Keratinocyte (primary cell): ENCODE results near the gene UPK1B. TPM values are rescaled to one million over a fixed set of nuclear protein-coding genes. Genes with fewer than 3 reads are reported as not detected.

ENCODE experiments used
- DNase-seq: peaks from one replicate; pipeline ENCODE4 v3.0.0-alpha.2; 2011; ENCODE audit warnings: low read depth, missing footprints, low spot score
- FAIRE-seq: peaks from 2 replicates; lab custom pipeline; 2011; peaks lifted over from hg19 to GRCh38; lab: Jason Lieb, UNC
- H2AFZ ChIP-seq: 2 replicates; pipeline ENCODE4 v1.6.0; 2012; ENCODE audit warnings: low read length, control low read depth, inconsistent platforms; ENCODE audit not compliant: control insufficient read depth
- H3K27ac ChIP-seq: 2 replicates; pipeline ENCODE4 v1.5.1; 2011; ENCODE audit warnings: low read length; ENCODE audit not compliant: control insufficient read depth, insufficient read depth
- H3K27me3 ChIP-seq: 3 replicates; pipeline ENCODE4 v1.6.0; 2011; ENCODE audit warnings: low read length; ENCODE audit not compliant: control insufficient read depth, insufficient read depth; ENCODE audit errors: extremely low read depth
- H3K36me3 ChIP-seq, 2 experiments: 2 replicates in 1 of 2; 3 replicates in 1 of 2; pipeline ENCODE4 v1.5.1; 2011; ENCODE audit warnings: low read length in 2 of 2, mild to moderate bottlenecking in 1 of 2; ENCODE audit not compliant: control insufficient read depth in 2 of 2, insufficient read depth in 2 of 2; ENCODE audit errors: extremely low read depth in 1 of 2
- H3K4me1 ChIP-seq: 3 replicates; pipeline ENCODE4 v1.5.1; 2011; ENCODE audit warnings: low read length; ENCODE audit not compliant: control insufficient read depth, insufficient read depth; ENCODE audit errors: extremely low read depth
- H3K4me2 ChIP-seq: 3 replicates; pipeline ENCODE4 v1.6.0; 2011; ENCODE audit warnings: low read depth, low read length; ENCODE audit not compliant: control insufficient read depth, insufficient read depth; ENCODE audit errors: extremely low read depth
- H3K4me3 ChIP-seq, 3 experiments: fragments of 200-600 bp in 1 of 3; sonication (generic) in 1 of 3; 2 replicates in 2 of 3; 3 replicates in 1 of 3; pipeline ENCODE4 v1.5.1; 2011 to 2016; ENCODE audit warnings: low read length in 3 of 3, mild to moderate bottlenecking in 3 of 3, control low read depth in 2 of 3, inconsistent platforms in 1 of 3, low read depth in 1 of 3, mixed read lengths in 1 of 3, mixed run types in 1 of 3, moderate library complexity in 1 of 3; ENCODE audit not compliant: control insufficient read depth in 2 of 3, insufficient read depth in 2 of 3; ENCODE audit errors: extremely low read depth in 1 of 3
- H3K79me2 ChIP-seq: 2 replicates; pipeline ENCODE4 v1.6.0; 2012; ENCODE audit warnings: low read length; ENCODE audit not compliant: control insufficient read depth, insufficient read depth
- H3K9ac ChIP-seq: 3 replicates; pipeline ENCODE4 v1.6.0; 2011; ENCODE audit warnings: low read length; ENCODE audit not compliant: control insufficient read depth, insufficient read depth; ENCODE audit errors: extremely low read depth
- H3K9me1 ChIP-seq: 3 replicates; pipeline ENCODE4 v1.6.0; 2011; ENCODE audit warnings: low read length; ENCODE audit not compliant: control insufficient read depth, insufficient read depth; ENCODE audit errors: extremely low read depth
- H3K9me3 ChIP-seq: 2 replicates; pipeline ENCODE4 v1.5.1; 2012; ENCODE audit warnings: low read depth, low read length; ENCODE audit not compliant: control insufficient read depth
- H4K20me1 ChIP-seq: 3 replicates; pipeline ENCODE4 v1.6.0; 2011; ENCODE audit warnings: low read length; ENCODE audit not compliant: control insufficient read depth, insufficient read depth; ENCODE audit errors: extremely low read depth
- CTCF ChIP-seq, 3 experiments: IDR thresholded peaks in 1 of 3; conservative IDR thresholded peaks in 1 of 3; optimal IDR thresholded peaks in 1 of 3; 2 replicates in 2 of 3; 3 replicates in 1 of 3; pipeline versions ENCODE3 to v1.5.1; 2011; ENCODE audit warnings: low read length in 3 of 3, mild to moderate bottlenecking in 3 of 3, moderate library complexity in 2 of 3, control low read depth in 1 of 3, inconsistent platforms in 1 of 3; ENCODE audit not compliant: insufficient read depth in 2 of 3; ENCODE audit errors: extremely low read depth in 1 of 3
- EZH2 ChIP-seq: IDR thresholded peaks from one replicate; pipeline ENCODE4 v1.6.1; 2012; ENCODE audit warnings: inconsistent platforms, mild to moderate bottlenecking, low read length, moderate library complexity
- dilution Hi-C: fragments of 300-500 bp; cut with MboI; formaldehyde crosslinking; loops from one replicate; pipeline ENCODE4 v1.7.0; 2020; ENCODE audit warnings: low sequenced_read_pairs; ENCODE audit not compliant: extremely low pct_ligation_motif_present
- polyA plus RNA-seq, 5 experiments: library from polyadenylated mRNA; depleted of rRNA in 3 of 5; stranded (reverse) in 3 of 5; stranded (forward) in 1 of 5; unstranded in 1 of 5; fragments of >200 nt; gene quantifications; 1 replicate in 1 of 5; 2 replicates in 3 of 5; 3 replicates in 1 of 5; pipeline versions ENCODE4 v1.2.1 to v1.2.3, GENCODE V29; 2011 to 2012; ENCODE audit warnings: missing spikeins in 2 of 5, low read depth in 1 of 5, low replicate concordance in 1 of 5

UPK1B gene
- polyA plus RNA-seq, 1 donor (not counting 4 experiments of a cell fraction or from before 2014, with no cell fraction given): 54.6 TPM

- no peak overlapping the region for H3K27ac ChIP-seq
- H3K4me3 ChIP-seq: peak overlapping the region in 2 of 3 experiments; percentile 15 to 36
- TF ChIP-seq EZH2 (no peak), CTCF (optimal IDR thresholded peaks at IDR 0.05 in 1 of 3, IDR thresholded peaks at IDR 0.05 in 1 of 3, conservative IDR thresholded peaks at IDR 0.05 in 1 of 3; ENCODE audit: extremely low read depth in 1 of 3, insufficient read depth in 2 of 3, low read length in 3 of 3) (no peak)
- DNase-seq (no peak), FAIRE-seq (no peak)
- H3K4me1 ChIP-seq: peaks cover 29% of the 10 kb centered on the region
- H2AFZ ChIP-seq: peak overlapping the region; percentile 65
- H3K79me2 ChIP-seq: no peaks in the 10 kb centered on the region
- no peak overlapping the region for H3K9ac ChIP-seq
- H3K9me1 ChIP-seq: peaks cover 2% of the 10 kb centered on the region
- H3K9me3 ChIP-seq: no peaks in the 10 kb centered on the region
- H3K4me2 ChIP-seq: peak overlapping the region; percentile 65
- dilution Hi-C loops: no loop called here
- H3K27me3 ChIP-seq: no peaks in the 10 kb centered on the region
- H4K20me1 ChIP-seq: no peaks in the 10 kb centered on the region
- H3K36me3 ChIP-seq: peaks cover 0 to 1% of the 10 kb centered on the region in 2 experiments
These were observed 31.8 kb downstream of the UPK1B start for GRCh38 chr3:119205209-119205608.

GRCh38 chr3:119205685-119206084 lies 32.3 kb downstream of the UPK1B start:
- TF ChIP-seq CTCF (optimal IDR thresholded peaks at IDR 0.05 in 1 of 3, IDR thresholded peaks at IDR 0.05 in 1 of 3, conservative IDR thresholded peaks at IDR 0.05 in 1 of 3; ENCODE audit: extremely low read depth in 1 of 3, insufficient read depth in 2 of 3, low read length in 3 of 3) (no peak), EZH2 (no peak)
- H3K9me1 ChIP-seq: peaks cover 2% of the 10 kb centered on the region
- H3K4me1 ChIP-seq: peaks cover 29% of the 10 kb centered on the region
- H3K27me3 ChIP-seq: no peaks in the 10 kb centered on the region
- FAIRE-seq: no peak
- H3K4me2 ChIP-seq: peak overlapping the region; percentile 65
- H3K9me3 ChIP-seq: no peaks in the 10 kb centered on the region
- peak overlapping the region; percentile 65 for H2AFZ ChIP-seq
- no peaks in the 10 kb centered on the region for H3K79me2 ChIP-seq
- H4K20me1 ChIP-seq: no peaks in the 10 kb centered on the region
- H3K36me3 ChIP-seq: peaks cover 0 to 4% of the 10 kb centered on the region in 2 experiments
- no peak overlapping the region for H3K9ac ChIP-seq
- H3K27ac ChIP-seq: peak overlapping the region; percentile 13
- no peak for DNase-seq
- peak overlapping the region in 2 of 3 experiments; percentile 15 to 36 for H3K4me3 ChIP-seq
- dilution Hi-C loops: no loop called here
